GM18519 (cell line): ENCODE results near the gene FAM111A.
"Not testable (repeated sequence)": the region's sequence is repeated elsewhere in the genome, so short reads cannot be mapped to it uniquely, and the experiment has no call there.

Source experiments
- ATAC-seq: cut with Tn5 transposase; IDR thresholded peaks from one replicate; pipeline ENCODE4 v1.9.1; 2021; ENCODE audit warnings: mild to moderate bottlenecking, moderate library complexity; ENCODE audit not compliant: unreplicated experiment, low FRiP score

The FAM111A gene, protein sequence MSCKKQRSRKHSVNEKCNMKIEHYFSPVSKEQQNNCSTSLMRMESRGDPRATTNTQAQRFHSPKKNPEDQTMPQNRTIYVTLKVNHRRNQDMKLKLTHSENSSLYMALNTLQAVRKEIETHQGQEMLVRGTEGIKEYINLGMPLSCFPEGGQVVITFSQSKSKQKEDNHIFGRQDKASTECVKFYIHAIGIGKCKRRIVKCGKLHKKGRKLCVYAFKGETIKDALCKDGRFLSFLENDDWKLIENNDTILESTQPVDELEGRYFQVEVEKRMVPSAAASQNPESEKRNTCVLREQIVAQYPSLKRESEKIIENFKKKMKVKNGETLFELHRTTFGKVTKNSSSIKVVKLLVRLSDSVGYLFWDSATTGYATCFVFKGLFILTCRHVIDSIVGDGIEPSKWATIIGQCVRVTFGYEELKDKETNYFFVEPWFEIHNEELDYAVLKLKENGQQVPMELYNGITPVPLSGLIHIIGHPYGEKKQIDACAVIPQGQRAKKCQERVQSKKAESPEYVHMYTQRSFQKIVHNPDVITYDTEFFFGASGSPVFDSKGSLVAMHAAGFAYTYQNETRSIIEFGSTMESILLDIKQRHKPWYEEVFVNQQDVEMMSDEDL

DNA sequence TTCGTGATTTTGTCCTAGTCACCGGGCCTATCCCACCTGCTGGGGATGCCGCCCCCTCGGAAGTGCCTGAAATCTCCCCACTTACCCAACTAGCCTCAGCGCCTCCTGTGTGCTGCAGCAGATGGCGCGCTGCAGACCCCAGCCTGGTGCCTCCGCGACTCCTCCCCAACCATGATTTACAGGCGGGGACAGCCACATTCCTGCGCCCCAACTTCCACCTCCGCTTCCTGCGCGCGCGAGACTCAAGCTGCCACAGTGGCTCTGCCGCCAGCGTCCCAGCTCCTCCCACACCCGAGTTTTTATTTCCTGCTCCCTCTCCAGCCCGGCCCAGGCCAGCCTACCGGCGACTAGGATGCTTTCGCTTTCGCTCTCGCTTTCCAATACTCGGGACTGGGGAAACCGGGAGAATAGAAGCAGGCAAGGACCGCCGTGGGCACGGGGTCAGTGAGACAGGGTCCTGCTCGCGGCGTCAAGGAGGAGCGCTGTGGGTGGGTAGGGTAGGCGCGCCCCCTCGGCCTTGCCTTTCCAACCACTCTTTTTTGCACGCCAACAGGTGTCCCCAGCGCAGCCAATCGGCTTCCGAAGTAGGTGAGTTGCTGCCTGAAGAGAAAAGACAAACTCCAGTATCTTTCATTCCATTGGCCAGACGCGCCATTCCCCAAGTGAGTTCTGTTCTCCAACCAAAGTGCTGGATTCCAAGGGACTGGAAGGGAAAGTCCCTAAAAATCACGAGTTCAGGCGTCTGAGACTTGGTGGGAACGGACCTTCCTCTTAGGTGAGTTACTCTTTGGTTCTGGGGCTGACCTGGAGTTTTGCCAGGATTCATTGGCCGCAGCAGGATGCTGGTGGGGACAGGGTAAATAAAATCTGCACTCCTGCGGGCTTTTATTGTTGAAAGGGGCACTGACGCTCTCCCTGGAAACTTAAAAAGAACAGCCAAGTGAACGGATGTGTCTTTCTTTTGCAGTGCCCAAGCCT lies at the start of gene FAM111A:
TSS of gene FAM111A (plus strand) at position 327 of the 978 bp plus-strand sequence. CDS start 6,017 bp downstream, outside the sequence.
- ATAC-seq = peak; percentile 40

DNA sequence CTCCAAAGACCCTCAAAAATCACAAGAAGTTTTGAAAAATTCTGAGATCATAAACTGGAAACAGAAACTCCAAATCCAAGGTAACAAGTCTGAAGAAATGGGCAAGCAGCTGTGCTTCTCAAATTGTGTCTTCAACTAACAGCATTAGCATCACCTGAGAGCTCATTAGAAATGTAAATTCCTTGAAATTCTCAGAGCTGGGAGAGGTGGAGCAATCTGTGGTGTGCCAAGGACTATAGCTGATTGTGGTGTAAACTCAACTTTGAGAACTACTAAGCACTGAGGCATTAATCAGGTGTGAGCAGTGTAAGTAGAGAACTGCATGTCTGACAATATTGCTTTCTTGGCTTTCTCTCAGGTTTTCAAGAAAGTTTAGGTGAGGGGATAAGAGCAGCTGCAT lies 49.1 kb upstream of the FAM111A start:
- not testable (repeated sequence) for ATAC-seq

DNA sequence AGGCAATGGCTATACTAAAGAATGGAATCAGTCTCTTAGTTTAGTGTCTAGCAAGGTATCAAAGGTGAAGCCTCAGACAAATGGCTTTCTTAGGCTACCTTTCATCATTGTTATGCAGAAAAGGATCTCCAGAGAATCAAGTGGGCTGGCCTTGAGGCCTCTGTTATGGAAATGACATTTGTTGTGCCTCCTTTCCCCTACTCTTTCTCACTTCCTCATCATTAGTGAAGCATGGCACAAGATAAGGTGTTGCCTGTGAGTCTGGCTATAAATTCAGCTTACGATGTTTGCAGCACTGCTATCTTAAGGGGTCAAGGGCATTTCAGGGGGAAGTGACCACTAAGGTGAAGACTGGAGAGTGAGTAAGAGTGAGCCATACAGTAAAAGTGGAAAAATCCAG lies 47.4 kb upstream of the FAM111A start:
- peak; percentile 78 for ATAC-seq

DNA sequence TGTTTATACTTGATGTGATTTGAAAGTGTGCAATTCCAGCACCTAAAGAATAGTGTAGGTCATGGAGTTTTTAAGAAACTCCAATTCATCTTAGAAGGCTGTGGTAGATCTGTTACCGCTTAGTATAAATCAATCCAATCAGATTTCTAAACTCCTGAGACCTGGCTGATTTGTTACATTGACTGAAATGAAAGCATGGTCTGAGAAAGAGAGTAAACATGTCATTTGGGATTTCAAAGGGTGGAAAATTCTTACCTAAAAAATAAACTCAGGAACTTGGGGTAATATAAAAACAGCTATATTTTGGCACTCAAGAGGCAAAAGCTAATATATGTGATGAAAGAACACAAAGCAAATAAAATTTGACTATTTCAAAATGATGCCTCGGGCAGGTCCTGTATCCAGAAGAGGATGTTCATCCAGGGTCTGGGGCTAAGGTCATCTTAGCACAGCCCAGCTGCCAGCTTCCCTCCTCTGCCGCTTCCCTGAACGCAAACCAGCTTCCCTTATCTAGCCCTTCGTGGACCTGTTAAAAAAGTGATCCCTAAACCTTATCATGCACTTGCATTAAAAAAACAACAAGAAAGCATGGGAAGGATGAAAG lies 46.6 kb upstream of the FAM111A start:
- not testable (repeated sequence) for ATAC-seq

DNA sequence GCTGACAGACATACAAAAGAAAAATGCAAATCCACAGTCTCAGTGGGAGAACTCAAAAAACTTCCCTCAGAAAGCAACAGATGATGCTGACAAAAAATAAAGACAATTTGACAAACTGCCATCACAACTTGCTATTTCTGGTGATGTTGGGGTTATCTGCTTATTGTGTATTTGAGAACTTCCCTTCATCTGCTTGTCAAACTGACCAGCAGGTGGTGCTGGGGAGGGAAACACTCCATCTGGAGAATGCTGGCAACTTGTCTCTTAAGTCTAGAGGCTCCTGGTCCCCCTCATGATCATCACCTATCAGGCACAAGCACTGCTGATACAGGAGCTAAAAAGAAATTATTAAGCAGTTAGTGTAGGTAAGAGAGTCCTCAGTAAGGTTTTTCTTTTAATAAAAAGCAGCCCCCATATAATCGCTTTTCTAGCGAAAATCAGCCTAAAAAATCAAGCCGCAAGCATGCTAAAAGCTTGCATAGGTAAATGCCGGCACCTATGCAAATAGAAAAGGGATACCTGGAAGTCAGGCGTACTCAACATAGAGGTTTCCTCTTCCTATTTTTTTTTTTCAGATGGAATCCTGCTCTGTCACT lies 45.4 kb upstream of the FAM111A start:
- ATAC-seq = peak; percentile 40

DNA sequence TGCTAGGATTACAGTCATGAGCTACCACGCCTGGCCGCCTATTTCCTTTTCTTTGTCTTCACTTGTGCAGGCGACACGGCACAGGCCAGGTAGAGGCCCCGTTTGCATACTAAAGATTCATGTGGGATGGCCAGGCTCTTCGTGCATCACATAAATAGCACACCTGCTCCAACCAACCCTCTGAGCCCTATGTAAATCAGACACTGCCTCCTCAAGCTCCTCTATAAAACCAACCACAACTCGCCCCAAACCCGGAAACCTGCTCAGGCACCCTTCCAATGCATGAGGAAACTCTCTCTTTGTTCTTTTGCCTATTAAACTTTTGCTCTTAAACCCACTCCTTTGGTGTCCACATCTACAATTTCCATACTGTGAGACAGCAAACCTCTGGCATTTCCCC lies 44.7 kb upstream of the FAM111A start:
- not testable (repeated sequence) for ATAC-seq

DNA sequence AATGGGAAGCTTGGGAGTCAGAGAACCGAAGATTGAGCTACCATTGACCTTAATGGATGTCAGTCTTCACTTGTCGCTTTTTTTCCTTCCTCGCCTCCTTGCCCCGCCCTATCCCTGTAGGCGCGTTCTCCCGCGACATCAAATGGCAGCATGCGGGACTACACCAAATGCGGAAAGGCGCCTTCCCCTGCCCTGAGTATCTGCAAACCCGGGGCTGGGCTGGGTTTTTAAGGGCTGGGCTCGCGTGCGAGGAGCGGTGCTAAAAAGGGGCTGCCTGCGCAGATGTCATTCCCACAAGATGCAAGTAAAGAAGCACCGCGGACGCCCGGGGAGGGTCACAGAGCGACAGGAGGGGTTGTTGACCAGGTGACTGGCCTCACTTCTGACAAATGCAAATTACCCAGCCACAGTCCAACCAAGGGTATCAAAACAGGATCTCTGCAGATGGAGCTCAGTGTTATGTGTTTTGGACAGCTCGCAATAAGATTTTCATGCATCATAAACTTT lies 40.3 kb upstream of the FAM111A start:
- peak; percentile 48 for ATAC-seq

DNA sequence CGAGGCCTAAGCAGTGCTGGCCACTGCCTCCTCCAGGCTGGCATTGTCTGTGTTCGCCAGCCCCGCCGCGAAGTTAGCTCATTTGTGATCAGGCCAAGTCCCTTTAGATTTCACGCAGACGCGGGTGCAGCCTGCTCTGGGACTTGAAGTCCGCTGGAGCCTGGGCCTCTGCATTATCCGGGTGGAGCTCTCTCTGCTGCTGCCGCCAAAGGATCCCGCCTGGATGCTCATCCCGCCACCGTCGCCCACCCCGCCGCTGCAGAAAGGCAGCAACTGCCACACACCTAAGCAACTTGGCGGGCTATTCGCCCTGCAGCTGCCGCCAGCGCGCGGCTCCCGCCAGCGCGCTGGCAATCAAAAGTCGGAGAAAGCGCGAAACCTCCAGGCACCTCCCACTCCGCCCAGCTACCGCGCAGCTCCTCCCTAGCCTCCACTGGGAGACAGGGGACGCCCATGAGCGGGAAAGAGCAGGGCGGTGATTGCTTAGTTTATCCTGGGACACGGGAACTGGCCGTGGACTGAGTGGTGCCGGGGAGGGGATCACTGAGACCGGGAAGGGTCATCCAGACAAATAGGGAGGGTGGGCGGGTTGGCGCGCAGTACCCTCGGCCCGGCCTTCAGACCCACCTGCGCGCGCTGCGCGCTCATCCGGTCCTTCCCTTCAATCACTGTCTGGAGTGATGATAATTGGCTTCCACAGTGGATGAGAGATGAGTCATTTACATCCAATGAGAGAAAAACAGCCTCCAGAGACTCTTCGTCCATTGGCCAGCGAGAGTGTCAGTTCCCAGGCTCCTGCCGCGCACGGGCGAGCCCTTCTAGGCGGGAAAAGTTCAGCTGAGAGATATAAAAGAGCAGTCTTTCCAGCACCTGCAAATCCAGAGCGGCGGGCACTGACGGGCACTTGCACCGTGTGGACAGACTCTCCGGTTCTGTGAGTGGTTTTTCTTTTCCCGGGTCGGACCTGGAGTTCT lies 36.0 kb upstream of the FAM111A start, which contains the start of gene FAM111B:
TSS of gene FAM111B (plus strand) at position 875 of the 974 bp plus-strand sequence. CDS start 2,389 bp downstream, outside the sequence.
- peak; percentile 66 for ATAC-seq

DNA sequence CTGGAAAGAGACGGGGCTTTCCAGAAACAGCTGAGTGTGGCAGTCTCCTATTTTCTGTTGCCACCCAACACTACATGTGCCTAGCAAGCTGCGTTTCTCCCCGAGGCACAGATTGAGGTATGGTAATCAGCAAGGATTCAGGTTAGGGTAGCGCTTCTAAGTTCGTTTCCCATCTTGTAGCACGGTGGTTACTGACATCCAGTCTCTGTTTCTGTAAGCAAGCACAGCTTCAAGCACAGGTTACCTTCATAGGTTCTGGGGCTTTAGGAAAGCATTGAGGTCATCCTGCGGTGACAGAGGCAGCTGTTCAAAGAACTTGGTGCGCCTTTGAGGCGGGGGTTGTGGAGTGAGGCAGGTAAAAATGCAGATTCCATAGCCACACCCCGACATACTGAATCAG lies 34.9 kb upstream of the FAM111A start:
- not testable (repeated sequence) for ATAC-seq

DNA sequence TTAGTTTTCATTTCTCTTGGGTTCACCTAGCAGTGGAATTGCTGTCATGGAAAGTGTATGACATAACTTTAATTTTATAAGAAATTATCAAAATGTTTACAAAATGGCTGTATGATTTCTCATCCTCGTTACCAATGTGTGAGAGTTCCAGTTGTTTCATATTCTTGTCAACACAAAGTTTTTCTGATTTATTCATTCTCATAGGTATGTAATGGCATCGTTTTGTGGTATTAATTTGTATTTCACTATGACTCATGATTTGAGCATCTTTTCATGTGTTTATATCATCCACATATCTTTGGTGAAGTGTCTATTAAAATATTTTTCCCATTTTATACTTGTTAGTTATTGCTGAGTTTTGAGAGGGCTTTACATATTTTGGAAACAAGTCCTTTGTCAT lies 30.2 kb upstream of the FAM111A start:
- ATAC-seq = no peak

DNA sequence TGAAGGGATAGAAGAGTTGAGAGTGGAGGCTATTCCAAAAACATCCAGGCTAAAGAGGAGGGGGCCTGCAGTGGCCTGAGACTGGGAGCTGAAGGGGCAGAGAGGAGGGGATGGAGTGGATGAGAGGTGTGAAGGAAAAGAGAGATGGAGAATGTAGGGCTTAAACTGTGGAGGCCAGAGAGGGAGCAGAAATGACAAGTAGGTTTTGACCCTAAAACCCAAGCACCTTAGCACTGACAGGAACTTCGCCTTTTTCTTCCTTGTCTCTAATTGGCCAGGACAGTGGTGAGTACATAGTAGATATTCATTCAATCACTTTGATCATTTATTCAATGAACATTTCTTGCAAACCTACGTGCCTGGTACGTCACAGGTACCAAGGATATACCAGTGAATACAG lies 28.3 kb upstream of the FAM111A start:
- ATAC-seq = no peak

DNA sequence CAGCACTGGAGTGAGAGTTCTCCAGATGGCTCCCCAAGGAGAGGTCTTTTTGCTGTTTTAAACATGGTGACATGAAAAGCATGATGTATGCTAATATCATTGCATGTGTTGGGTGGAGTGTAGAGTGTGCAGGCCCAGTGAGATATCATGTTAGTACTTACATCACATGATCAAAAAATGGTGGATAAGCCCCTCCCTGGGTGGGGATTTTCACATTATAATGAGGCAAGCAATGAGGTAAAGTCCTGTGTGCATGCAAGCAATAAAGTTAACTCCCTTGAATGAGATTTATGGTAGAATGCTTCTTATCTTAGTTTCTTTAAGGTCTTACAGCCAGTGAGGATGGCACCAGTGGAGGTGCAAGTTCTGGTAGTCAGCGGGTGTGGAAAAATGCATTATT lies 27.1 kb upstream of the FAM111A start:
- ATAC-seq = no peak

DNA sequence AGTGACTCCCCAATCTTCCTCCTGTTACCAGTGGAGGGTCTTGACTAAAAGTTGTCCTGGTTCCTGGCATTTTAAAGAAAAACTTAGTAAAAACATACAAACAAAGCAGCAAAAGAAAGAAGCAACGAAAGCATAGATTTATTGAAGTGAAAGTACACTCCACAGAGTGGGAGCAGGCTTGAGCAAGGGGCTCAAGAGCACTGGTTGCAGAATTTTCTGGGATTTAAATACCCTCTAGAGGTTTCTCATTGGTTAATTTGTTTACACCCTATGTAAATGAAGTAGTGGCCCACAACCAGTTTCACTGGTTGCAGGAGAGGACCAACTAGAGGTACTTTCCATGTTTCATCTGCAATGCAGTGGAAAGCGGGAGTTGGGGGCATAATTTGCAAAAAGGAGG lies 24.9 kb upstream of the FAM111A start:
- ATAC-seq = no peak

DNA sequence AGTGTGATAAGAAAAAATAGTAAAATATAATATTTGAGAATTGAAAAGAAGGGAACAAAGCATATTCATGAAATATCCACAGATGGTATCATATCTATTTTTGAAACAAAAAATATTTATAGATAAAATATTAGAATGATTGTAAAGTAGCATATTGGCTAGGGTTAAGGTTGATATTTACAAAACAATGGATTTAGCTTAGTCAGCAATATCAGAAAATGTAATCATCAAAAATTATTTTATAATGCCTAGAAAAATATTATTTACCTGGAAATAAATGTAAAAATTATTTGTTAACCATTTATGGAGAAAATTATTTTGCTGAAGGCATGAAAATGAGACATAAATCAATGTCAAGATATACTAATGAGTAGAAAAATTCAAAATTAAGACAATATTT lies 22.8 kb upstream of the FAM111A start:
- ATAC-seq = no peak

DNA sequence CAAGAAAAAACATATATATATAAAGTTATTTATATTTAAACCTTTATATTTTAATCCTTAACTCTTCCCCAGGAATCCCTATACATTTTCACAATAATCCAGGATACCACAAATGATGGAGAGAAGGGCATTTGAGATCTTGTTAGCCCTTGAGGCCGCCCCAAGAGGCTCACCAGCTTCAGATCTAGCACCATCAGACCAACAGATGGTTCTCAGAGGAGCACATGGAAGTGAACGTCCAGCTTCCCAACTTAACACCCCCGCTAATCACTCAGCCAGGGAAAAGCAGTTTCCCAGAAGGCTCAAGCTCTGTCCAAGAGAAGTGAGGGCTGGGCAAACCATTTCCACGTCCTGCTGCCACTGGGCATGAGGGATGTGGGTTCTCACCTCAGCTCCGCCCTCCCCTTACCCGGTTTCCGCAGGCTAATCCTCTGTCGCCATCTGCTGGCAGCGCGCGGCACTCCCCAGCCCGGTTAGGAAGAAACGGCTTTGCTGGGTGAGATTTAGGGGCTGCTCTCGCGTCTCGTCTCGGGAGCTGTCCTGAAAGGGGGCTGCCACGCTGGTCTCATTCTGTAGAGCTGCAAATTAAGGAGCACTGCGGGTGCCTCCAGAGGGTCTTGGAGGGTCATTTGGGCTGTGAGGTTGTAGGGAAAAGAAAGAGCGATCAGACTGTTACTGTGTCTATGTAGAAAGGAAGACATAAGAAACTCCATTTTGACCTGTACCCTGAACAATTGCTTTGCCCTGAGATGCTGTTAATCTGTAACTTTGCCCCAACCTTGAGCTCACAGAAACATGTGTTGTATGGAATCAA lies 6.8 kb upstream of the FAM111A start:
- peak; percentile 89 for ATAC-seq

DNA sequence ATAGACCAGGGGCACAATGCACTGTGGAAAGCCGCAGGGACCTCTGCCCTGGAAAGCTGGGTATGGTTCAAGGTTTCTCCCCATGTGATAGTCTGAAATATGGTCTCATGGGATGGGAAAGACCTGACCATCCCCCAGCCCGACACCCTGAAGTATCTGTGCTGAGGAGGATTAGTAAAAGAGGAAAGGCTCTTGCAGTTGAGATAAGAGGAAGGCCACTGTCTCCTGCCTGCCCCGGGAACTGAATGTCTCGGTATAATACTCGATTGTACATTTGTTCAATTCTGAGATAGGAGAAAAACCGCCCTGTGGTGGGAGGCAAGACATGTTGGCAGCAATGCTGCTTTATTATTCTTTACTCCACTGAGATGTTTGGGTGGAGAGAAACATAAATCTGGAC lies 6.1 kb upstream of the FAM111A start:
- ATAC-seq = not testable (repeated sequence)

DNA sequence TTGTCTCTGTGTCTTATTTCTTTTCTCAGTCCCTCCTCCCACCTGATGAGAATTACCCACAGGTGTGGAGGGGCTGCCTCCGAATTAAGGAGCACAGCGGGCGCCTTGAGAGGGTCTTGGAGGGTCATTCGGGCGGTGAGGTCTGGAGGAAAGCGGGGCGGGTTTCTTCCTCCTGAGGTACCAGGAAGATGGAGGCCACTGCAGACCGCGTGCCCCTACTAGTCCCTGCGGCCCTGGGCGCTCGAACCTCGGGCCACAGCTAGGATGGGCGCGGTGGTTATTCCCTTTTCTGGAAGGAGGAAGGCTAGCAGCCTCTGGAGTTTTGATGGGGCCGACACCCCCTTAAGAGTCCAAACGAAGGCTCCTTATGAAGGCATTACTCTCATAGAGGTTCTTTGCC lies 5.5 kb upstream of the FAM111A start:
- ATAC-seq = no peak

DNA sequence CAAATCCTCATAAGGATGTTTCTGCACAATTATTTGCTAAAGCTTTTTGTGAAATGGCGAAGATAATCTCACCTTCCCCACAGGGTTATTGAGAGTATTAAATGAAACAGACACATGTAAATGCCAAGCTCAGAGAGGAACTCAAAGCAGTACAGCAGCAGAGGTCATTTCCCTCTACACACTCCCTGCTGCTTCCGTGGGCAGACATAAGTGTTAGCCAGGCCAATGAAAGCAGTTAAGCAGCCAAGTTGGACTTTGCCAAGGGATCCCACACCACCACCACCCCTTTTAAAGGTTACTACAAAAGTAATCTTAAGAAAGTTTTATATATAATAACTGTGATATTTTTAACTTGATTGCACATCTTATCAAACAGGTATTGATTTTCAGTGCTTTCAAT lies 4.0 kb upstream of the FAM111A start:
- ATAC-seq = no peak
